Cardiac fibroblast (primary cell): ENCODE results near the gene FBXO45.

Experiments
- DNase-seq, 2 donors: peaks; one replicate each; pipeline versions ENCODE4 v3.0.0 to v3.0.0-alpha.2; 2010; ENCODE audit warnings: low read depth in 2 of 2
- H3K4me3 ChIP-seq, 2 donors: replicated peaks in 1 of 2; 1 replicate in 1 of 2; 2 replicates in 1 of 2; pipeline ENCODE4 v1.5.1; 2011; ENCODE audit warnings: low read depth in 2 of 2, low read length in 2 of 2, mild to moderate bottlenecking in 2 of 2, moderate library complexity in 1 of 2
- CTCF ChIP-seq: IDR thresholded peaks from one replicate; pipeline ENCODE4 v1.5.1; 2011; ENCODE audit warnings: low read depth, mild to moderate bottlenecking, low read length, inconsistent platforms

The FBXO45 gene

GRCh38 chr3:196624907-196625306 lies 56.4 kb downstream of the FBXO45 start:
- no peak overlapping the region for H3K4me3 ChIP-seq

GRCh38 chr3:196625331-196625730 lies 56.9 kb downstream of the FBXO45 start:
- DNase-seq: no peak
- no peak overlapping the region for H3K4me3 ChIP-seq
- no peak for TF ChIP-seq CTCF

More at GRCh38 chr3:196624907-196625306, 56.4 kb downstream of the FBXO45 start:
- no peak for TF ChIP-seq CTCF
- DNase-seq: no peak

- H3K4me3 ChIP-seq: no peak overlapping the region
- no peak for DNase-seq
- TF ChIP-seq CTCF: no peak
These were observed 59.4 kb downstream of the FBXO45 start for GRCh38 chr3:196627918-196628231.

DNA sequence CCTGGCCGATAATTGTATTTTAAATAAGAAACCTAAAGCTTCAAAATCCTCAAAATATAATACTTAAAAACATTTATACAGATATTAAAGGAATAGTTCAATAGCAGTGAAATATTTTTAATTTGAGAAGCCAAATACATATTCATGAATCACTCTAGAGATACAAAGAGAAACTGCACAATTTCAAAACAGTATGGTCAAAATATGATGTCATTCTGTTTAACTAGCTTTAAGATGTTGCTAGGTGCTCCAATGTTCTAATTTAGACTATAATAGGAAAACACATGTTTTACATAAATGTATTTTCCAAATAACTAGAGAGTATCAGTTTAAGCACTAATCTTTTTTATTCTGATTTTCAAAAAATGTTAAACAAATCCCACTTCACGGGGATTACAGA lies 60.8 kb downstream of the FBXO45 start:
- DNase-seq: no peak
- no peak overlapping the region for H3K4me3 ChIP-seq
- no peak for TF ChIP-seq CTCF

- no peak for DNase-seq
- no peak for TF ChIP-seq CTCF
- peak overlapping the region; percentile 64 to 67 for H3K4me3 ChIP-seq
These were observed 63.2 kb downstream of the FBXO45 start for GRCh38 chr3:196631682-196632045.

DNA sequence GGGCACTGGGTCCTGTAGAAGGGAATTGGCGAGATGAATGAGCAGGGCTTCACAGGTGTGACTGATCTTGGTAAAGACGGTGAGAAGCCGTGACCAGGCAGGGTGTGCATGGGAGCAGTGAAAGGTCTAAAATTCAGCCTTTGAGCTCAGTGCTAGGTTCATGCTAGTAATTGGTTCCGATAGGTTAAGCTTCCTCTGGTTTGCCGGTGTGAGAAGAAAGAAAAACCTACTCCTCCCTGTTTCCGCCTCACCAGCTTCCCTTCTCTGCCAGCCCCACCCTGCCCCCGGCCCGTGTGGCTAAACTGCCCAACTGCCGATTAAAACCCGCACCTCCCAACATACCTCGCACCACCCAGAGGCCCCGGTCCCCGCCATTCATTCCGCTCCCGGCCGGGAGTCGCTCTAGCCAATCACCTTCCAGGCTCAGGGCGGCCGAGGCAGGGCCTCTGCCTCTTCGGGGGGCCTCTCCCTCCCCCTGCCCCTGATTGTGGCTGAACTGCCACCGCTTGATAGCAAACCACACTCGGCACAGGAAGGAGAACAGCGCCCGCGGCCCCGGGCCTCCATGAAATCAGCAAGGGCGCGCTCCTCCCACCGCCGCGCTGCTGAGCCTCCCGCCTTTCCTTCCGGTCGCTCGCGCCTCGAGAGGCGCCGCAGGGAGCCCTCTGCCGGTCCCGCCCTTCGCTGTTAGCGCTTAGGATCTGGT lies 63.7 kb downstream of the FBXO45 start:
- DNase-seq: peak; percentile 67 to 76
- TF ChIP-seq CTCF: peak; percentile 24

More for the DNA sequence above, 63.7 kb downstream of the FBXO45 start:
- H3K4me3 ChIP-seq: peak overlapping the region; percentile 64 to 67
